CD8-positive, alpha-beta memory T cell (primary cell): Measurements from ENCODE around the gene TAS2R41. TPM values are rescaled to one million over a fixed set of nuclear protein-coding genes. Genes with fewer than 3 reads are reported as not detected.
"Not testable (repeated sequence)": the region's sequence is repeated elsewhere in the genome, so short reads cannot be mapped to it uniquely, and the experiment has no call there.

ENCODE experiments used
- CTCF ChIA-PET: fragments of 350-600 bp; sonication (Branson Sonifier 250); formaldehyde crosslinking; loops from one replicate; lab custom pipeline; 2021; ENCODE audit warnings: antibody characterized with exemption; lab: Charles Lee
- POLR2A ChIA-PET: fragments of 350-600 bp; sonication (Branson Sonifier 250); formaldehyde crosslinking; loops from one replicate; lab custom pipeline; 2021; ENCODE audit warnings: antibody characterized with exemption; lab: Charles Lee
- DNase-seq, 5 donors: peaks; one replicate each; pipeline versions ENCODE4 v3.0.0 to v3.0.0-alpha.2; 2020 to 2022; ENCODE audit warnings: mixed read lengths in 1 of 5
- H3K27ac ChIP-seq: one replicate; pipeline ENCODE4 v1.7.0; 2013; ENCODE audit warnings: low read depth, mild to moderate bottlenecking, low read length, moderate library complexity
- H3K27me3 ChIP-seq: 2 replicates; pipeline ENCODE4 v1.7.0; 2013; ENCODE audit warnings: low read length, mild to moderate bottlenecking; ENCODE audit not compliant: insufficient read depth, poor library complexity, severe bottlenecking
- H3K36me3 ChIP-seq: 2 replicates; pipeline ENCODE4 v1.7.0; 2013; ENCODE audit warnings: mild to moderate bottlenecking, low read length, moderate library complexity; ENCODE audit not compliant: insufficient read depth
- H3K4me1 ChIP-seq: 2 replicates; pipeline ENCODE4 v1.7.0; 2013; ENCODE audit warnings: mild to moderate bottlenecking, low read length, moderate library complexity; ENCODE audit not compliant: insufficient read depth
- H3K4me3 ChIP-seq: 2 replicates; pipeline ENCODE4 v1.7.0; 2013; ENCODE audit warnings: mild to moderate bottlenecking, low read length
- H3K9me3 ChIP-seq: 2 replicates; pipeline ENCODE4 v1.7.0; 2013; ENCODE audit warnings: mild to moderate bottlenecking, low read length
- H3K27ac Mint-ChIP-seq, 8 donors: one replicate each; pipeline ENCODE4 v1.8.0; 2020 to 2021; ENCODE audit warnings: mixed read lengths in 8 of 8, mild to moderate bottlenecking in 6 of 8, inconsistent platforms in 3 of 8, moderate library complexity in 3 of 8
- H3K27me3 Mint-ChIP-seq, 2 donors: one replicate each; pipeline ENCODE4 v1.8.0; 2020 to 2021; ENCODE audit warnings: mixed read lengths in 2 of 2, mild to moderate bottlenecking in 1 of 2, moderate library complexity in 1 of 2
- H3K36me3 Mint-ChIP-seq, 3 donors: one replicate each; pipeline ENCODE4 v1.8.0; 2020 to 2021; ENCODE audit warnings: mixed read lengths in 3 of 3, inconsistent platforms in 1 of 3, mild to moderate bottlenecking in 1 of 3
- H3K4me1 Mint-ChIP-seq, 3 donors: one replicate each; pipeline ENCODE4 v1.8.0; 2020 to 2021; ENCODE audit warnings: mixed read lengths in 3 of 3, inconsistent platforms in 1 of 3, mild to moderate bottlenecking in 1 of 3
- H3K4me3 Mint-ChIP-seq, 7 donors: one replicate each; pipeline ENCODE4 v1.8.0; 2020 to 2021; ENCODE audit warnings: mixed read lengths in 7 of 7, mild to moderate bottlenecking in 6 of 7, moderate library complexity in 4 of 7, inconsistent platforms in 2 of 7
- H3K9me3 Mint-ChIP-seq, 5 donors: one replicate each; pipeline ENCODE4 v1.8.0; 2020 to 2022; ENCODE audit warnings: mixed read lengths in 5 of 5, mild to moderate bottlenecking in 3 of 5, moderate library complexity in 2 of 5, inconsistent platforms in 1 of 5
- polyA plus RNA-seq: library from polyadenylated mRNA; unstranded; fragments of 300-500 nt; fragmentation: Illumina TruSeq; gene quantifications from one replicate; pipeline ENCODE4 v1.2.3, GENCODE V29; 2021
- total RNA-seq, 2 experiments: library from RNA; stranded (reverse); gene quantifications; one replicate each; pipeline ENCODE4 v1.2.3, GENCODE V29; 2021

The TAS2R41 gene
- total and polyA plus RNA-seq, 3 experiments from 2014 or later: not detected

DNA sequence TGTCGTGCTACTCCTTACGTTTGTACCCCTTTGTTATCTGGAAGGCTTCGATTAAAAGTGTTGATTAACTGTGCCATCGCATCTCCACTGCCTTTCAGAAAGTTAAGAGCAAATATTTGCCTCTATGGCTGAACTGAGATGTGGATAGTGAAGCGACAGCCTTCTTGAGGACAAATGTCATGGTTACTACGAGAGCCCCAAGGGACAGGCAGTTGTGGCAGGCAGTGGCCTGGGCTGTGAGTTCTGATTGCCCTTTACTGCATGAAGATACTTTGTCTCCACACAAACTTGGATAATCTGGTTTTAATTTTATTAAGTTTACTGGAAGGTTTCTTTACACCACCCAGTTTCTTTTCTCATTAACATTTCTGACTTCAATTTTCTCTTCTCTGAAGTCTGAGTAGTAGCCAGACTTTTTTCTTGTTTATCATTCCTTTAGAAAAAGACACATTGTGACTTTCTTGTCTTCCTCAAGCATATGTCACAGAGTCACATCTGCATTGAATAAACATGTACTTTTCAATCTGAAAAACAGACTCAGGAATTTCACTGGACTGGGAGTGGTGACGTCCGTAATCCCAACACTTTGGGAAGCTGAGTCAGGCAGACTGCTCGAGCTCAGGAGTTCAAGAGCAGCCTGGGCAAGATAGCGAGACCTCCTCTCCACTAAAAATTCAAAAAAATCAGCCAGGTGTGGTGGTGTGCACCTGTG, 1.5 kb downstream of the TAS2R41 start:
- no peak overlapping the region for H3K27ac ChIP-seq
- H3K27me3 ChIP-seq: no peaks in the 10 kb centered on the region
- no peaks in the 10 kb centered on the region for H3K9me3 ChIP-seq
- ChIA-PET POLR2A (no interaction called here), CTCF (no interaction called here)
- no peak overlapping the region for H3K4me3 ChIP-seq
- H3K36me3 ChIP-seq: no peaks in the 10 kb centered on the region
- DNase-seq: no peak
- H3K36me3 Mint-ChIP-seq: peaks cover 0 to 3% (median 0%) of the 10 kb centered on the region in 3 donors
- H3K4me3 Mint-ChIP-seq: no peak overlapping the region
- H3K4me1 ChIP-seq: peaks cover 6% of the 10 kb centered on the region
- no peak overlapping the region for H3K27ac Mint-ChIP-seq
- peaks cover 0 to 16% (median 10%) of the 10 kb centered on the region in 3 donors for H3K4me1 Mint-ChIP-seq
- H3K27me3 Mint-ChIP-seq: no peaks in the 10 kb centered on the region
- H3K9me3 Mint-ChIP-seq: no peaks in the 10 kb centered on the region

DNA sequence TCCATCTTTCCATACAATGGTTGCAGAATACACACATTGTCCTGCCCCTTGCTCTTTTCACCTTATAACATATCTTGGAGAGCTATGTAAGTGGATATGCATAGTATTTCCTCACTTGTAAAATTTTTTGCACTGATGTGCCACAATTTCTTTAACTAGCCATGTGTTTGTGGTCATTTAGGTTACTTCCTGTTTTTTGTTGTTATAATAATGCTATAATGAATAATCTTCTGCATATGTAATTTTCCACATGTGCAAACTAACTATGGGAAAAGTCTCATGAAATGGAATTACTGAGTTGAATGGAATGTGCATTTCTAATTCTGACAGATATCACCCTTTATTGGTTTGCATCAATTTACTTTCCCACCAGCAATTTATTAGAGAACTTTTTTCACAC, 2.8 kb downstream of the TAS2R41 start:
- Histone ChIP-seq H3K4me1 (peaks cover 6% of the 10 kb centered on the region), H3K36me3 (no peaks in the 10 kb centered on the region), H3K9me3 (no peaks in the 10 kb centered on the region), H3K4me3 (no peak overlapping the region), H3K27ac (no peak overlapping the region), H3K27me3 (no peaks in the 10 kb centered on the region)
- Mint-ChIP-seq H3K4me3 (no peak overlapping the region), H3K36me3 (no peaks in the 10 kb centered on the region), H3K4me1 (peaks cover 0 to 16% (median 10%) of the 10 kb centered on the region in 3 donors), H3K27me3 (no peaks in the 10 kb centered on the region), H3K27ac (no peak overlapping the region), H3K9me3 (no peaks in the 10 kb centered on the region)
- ChIA-PET CTCF (no interaction called here), POLR2A (no interaction called here)
- no peak for DNase-seq

DNA sequence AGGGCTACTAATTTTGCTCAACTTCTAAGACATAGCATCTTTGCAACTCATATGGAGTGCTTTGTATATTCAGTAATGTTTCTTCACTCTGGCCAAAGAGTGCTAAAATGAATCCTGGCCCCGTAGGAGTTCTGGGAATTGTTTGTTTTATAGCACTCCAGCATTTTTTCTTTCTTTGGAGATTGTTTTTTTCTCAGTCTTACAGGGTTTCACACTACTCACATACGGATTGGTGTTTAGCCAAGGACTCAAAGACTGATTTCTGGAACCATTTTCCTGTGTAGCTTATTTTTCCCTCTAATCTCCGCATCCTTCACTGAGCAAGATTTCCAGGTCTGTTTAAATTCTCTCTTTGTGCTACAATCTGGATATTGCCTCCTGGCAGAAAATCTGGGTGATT, 6.4 kb downstream of the TAS2R41 start:
- no peak overlapping the region for H3K4me3 ChIP-seq
- ChIA-PET POLR2A (no interaction called here), CTCF (no interaction called here)
- Mint-ChIP-seq H3K4me1 (peaks cover 0 to 16% (median 10%) of the 10 kb centered on the region in 3 donors), H3K4me3 (no peak overlapping the region), H3K9me3 (no peaks in the 10 kb centered on the region), H3K27me3 (peaks cover 2 to 4% of the 10 kb centered on the region in 2 donors), H3K27ac (no peak overlapping the region), H3K36me3 (peaks cover 0 to 1% (median 0%) of the 10 kb centered on the region in 3 donors)
- peaks cover 6% of the 10 kb centered on the region for H3K4me1 ChIP-seq
- H3K27me3 ChIP-seq: no peaks in the 10 kb centered on the region
- DNase-seq: no peak
- H3K9me3 ChIP-seq: no peaks in the 10 kb centered on the region
- no peak overlapping the region for H3K27ac ChIP-seq
- H3K36me3 ChIP-seq: no peaks in the 10 kb centered on the region

DNA sequence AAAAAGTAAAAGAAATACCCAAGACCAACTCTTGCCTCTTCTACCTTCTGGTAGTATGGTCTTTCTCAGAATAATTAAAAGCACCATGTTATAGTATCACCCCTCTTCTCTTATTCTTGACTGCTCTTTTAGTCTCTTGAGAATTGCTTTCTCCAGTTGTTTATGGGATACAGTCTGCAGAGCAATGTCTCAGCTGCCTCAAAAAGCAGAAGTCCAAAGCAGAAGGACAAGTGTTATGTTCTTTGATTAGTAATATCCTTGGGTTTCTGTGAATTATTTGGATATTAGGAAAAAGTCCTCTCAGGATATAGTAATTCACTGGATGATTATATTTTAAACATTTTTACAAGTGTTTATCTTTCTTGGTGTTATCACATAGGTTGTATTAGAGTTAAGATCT, 7.4 kb downstream of the TAS2R41 start:
- Histone ChIP-seq H3K36me3 (no peaks in the 10 kb centered on the region), H3K4me1 (peaks cover 6% of the 10 kb centered on the region), H3K27ac (no peak overlapping the region), H3K27me3 (no peaks in the 10 kb centered on the region), H3K9me3 (no peaks in the 10 kb centered on the region), H3K4me3 (no peak overlapping the region)
- H3K4me3 Mint-ChIP-seq: no peak overlapping the region
- H3K27ac Mint-ChIP-seq: no peak overlapping the region
- H3K27me3 Mint-ChIP-seq: peaks cover 2 to 4% of the 10 kb centered on the region in 2 donors
- H3K36me3 Mint-ChIP-seq: peaks cover 0 to 1% (median 0%) of the 10 kb centered on the region in 3 donors
- ChIA-PET CTCF (no interaction called here), POLR2A (no interaction called here)
- no peaks in the 10 kb centered on the region for H3K9me3 Mint-ChIP-seq
- DNase-seq: no peak
- peaks cover 0 to 16% (median 10%) of the 10 kb centered on the region in 3 donors for H3K4me1 Mint-ChIP-seq

DNA sequence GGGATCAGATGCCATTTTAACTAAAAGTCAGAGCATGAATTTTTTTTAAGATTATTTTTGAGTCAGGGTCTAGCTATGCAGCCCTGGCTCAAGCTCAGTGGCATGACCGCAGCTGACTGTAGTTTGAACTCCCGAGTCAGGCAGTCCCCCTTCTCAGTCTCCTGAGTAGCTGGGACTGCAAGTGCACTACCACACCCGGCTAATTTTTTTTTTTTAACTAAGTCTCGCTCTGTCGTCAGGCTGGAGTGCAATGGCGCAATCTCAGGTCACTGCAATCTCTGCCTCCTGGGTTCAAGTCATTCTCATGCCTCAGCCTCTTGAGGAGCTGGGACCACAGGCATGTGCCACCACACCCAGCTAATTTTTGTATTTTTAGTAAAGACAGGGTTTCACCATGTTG, 7.8 kb downstream of the TAS2R41 start:
- ChIA-PET CTCF (no interaction called here), POLR2A (no interaction called here)
- Mint-ChIP-seq H3K4me1 (peaks cover 0 to 12% (median 7%) of the 10 kb centered on the region in 3 donors), H3K4me3 (no peak overlapping the region), H3K27ac (no peak overlapping the region), H3K9me3 (no peaks in the 10 kb centered on the region), H3K27me3 (peaks cover 2 to 4% of the 10 kb centered on the region in 2 donors), H3K36me3 (peaks cover 0 to 1% (median 0%) of the 10 kb centered on the region in 3 donors)
- no peaks in the 10 kb centered on the region for H3K9me3 ChIP-seq
- DNase-seq: no peak
- H3K27me3 ChIP-seq: no peaks in the 10 kb centered on the region
- H3K4me1 ChIP-seq: peaks cover 2% of the 10 kb centered on the region
- H3K27ac ChIP-seq: no peak overlapping the region
- no peaks in the 10 kb centered on the region for H3K36me3 ChIP-seq
- H3K4me3 ChIP-seq: no peak overlapping the region

DNA sequence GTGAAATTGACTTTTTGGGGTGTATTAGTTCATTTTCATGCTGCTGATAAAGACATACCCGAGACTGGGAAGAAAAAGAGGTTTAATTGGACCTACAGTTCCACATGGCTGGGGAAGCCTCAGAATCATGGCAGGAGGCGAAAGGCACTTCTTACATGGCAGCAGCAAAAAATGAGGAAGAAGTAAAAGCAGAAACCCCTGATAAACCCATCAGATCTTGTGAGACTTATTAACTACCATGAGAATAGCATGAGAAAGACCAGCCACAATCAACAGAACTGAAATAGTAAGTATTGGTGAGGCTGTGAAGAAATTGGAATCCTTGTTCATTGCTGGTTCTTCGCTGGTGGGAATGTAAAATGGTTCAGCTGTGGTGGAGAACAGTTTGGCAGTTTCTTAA, 8.6 kb downstream of the TAS2R41 start:
- H3K4me3 Mint-ChIP-seq, H3K4me3 ChIP-seq, H3K27me3 ChIP-seq, H3K4me1 Mint-ChIP-seq, H3K27me3 Mint-ChIP-seq, H3K9me3 ChIP-seq, DNase-seq, POLR2A ChIA-PET, H3K36me3 ChIP-seq, CTCF ChIA-PET, H3K27ac Mint-ChIP-seq, H3K4me1 ChIP-seq, H3K9me3 Mint-ChIP-seq, H3K36me3 Mint-ChIP-seq, H3K27ac ChIP-seq: not testable (repeated sequence)

DNA sequence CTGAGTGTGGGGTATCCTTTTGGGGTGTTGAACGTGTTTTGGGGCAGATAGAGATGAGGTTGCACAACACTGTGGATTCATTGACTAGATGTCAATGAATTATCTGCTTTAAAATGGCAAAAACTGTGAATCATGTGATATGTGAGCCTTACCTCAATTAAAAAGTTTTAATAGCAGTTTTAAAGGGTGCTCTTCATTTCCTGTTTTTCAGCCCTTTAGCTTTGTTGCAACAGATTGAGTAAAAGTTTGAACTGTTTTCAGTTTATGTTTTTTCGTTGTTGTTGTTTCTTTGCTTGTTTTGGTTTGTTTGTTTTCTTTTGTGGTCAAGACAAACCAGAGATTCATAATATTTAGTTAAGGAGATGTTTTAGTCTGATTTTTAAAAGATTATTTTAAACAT, 9.4 kb downstream of the TAS2R41 start:
- peaks cover 0 to 1% (median 0%) of the 10 kb centered on the region in 3 donors for H3K36me3 Mint-ChIP-seq
- ChIA-PET CTCF (no interaction called here), POLR2A (no interaction called here)
- H3K27ac Mint-ChIP-seq: no peak overlapping the region
- H3K9me3 Mint-ChIP-seq: no peaks in the 10 kb centered on the region
- H3K4me3 Mint-ChIP-seq: no peak overlapping the region
- no peaks in the 10 kb centered on the region for H3K9me3 ChIP-seq
- H3K4me3 ChIP-seq: no peak overlapping the region
- no peak for DNase-seq
- H3K27me3 Mint-ChIP-seq: peaks cover 2 to 4% of the 10 kb centered on the region in 2 donors
- H3K4me1 Mint-ChIP-seq: peaks cover 0 to 8% (median 4%) of the 10 kb centered on the region in 3 donors
- no peak overlapping the region for H3K27ac ChIP-seq
- no peaks in the 10 kb centered on the region for H3K27me3 ChIP-seq
- H3K4me1 ChIP-seq: no peaks in the 10 kb centered on the region
- no peaks in the 10 kb centered on the region for H3K36me3 ChIP-seq

DNA sequence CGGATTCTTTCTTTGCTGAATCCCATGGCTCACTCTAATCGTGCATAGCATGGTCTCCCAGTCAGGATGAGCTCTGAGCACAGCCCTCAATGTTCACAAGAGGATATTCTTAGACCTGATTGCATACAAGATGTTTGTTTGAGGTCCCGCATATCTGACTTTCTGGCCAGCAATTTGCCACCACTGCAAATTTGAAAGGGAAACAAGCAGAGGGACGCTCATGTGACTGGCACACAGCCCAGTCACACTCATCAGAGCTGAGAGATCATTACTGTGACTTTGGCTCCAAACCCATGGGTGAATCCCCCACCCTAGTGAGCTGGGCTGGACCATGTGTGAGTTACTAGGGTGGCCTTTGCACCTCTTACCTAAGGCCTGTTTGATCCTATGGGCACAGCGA, 9.9 kb downstream of the TAS2R41 start:
- CTCF ChIA-PET: no interaction called here
- no peak overlapping the region for H3K4me3 Mint-ChIP-seq

More for the DNA sequence above, 9.9 kb downstream of the TAS2R41 start:
- H3K36me3 Mint-ChIP-seq: peaks cover 0 to 1% (median 0%) of the 10 kb centered on the region in 3 donors
- H3K9me3 ChIP-seq: no peaks in the 10 kb centered on the region
- no peak for DNase-seq
- H3K4me3 ChIP-seq: no peak overlapping the region
- no peaks in the 10 kb centered on the region for H3K4me1 ChIP-seq
- H3K27ac Mint-ChIP-seq: no peak overlapping the region
- H3K27ac ChIP-seq: no peak overlapping the region
- H3K9me3 Mint-ChIP-seq: no peaks in the 10 kb centered on the region
- POLR2A ChIA-PET: no interaction called here
- H3K27me3 ChIP-seq: no peaks in the 10 kb centered on the region
- no peaks in the 10 kb centered on the region for H3K36me3 ChIP-seq
- H3K27me3 Mint-ChIP-seq: peaks cover 2 to 4% of the 10 kb centered on the region in 2 donors
- H3K4me1 Mint-ChIP-seq: peaks cover 3 to 13% (median 9%) of the 10 kb centered on the region in 3 donors
